H1 (cell line): ENCODE results near the gene KLHDC10. TPM values are rescaled to one million over a fixed set of nuclear protein-coding genes. Genes with fewer than 3 reads are reported as not detected.

Experiments
- CTCF ChIA-PET: fragments of 300-600 bp; sonication (Branson Sonifier 250); formaldehyde crosslinking; loops from one replicate; lab custom pipeline; 2021; ENCODE audit not compliant: partially characterized antibody; lab: Charles Lee
- POLR2A ChIA-PET: fragments of 300-600 bp; sonication (Branson Sonifier 250); formaldehyde crosslinking; loops from one replicate; lab custom pipeline; 2021; ENCODE audit warnings: inconsistent platforms; ENCODE audit not compliant: partially characterized antibody; lab: Charles Lee
- DNase-seq, 2 experiments: peaks; one replicate each; pipeline versions ENCODE4 v3.0.0 to v3.0.0-alpha.2; 2010 to 2022; ENCODE audit warnings: low spot score in 2 of 2, low read depth in 1 of 2, mixed read lengths in 1 of 2
- FAIRE-seq: peaks from 2 replicates; lab custom pipeline; 2011; peaks lifted over from hg19 to GRCh38; lab: Jason Lieb, UNC
- H2AFZ ChIP-seq: 2 replicates; pipeline ENCODE4 v1.8.1; 2012; ENCODE audit warnings: low read length, inconsistent platforms
- H2AK5ac ChIP-seq: 2 replicates; pipeline ENCODE4 v1.6.1; 2013; ENCODE audit warnings: low read depth, low read length
- H2BK120ac ChIP-seq: replicated peaks from 2 replicates; pipeline ENCODE3; 2013; ENCODE audit warnings: low read depth, low read length, inconsistent platforms
- H2BK12ac ChIP-seq: 2 replicates; pipeline ENCODE4 v1.6.1; 2013; ENCODE audit warnings: low read depth, low read length
- H2BK15ac ChIP-seq: 2 replicates; pipeline ENCODE4 v1.6.1; 2013; ENCODE audit warnings: low read length
- H2BK20ac ChIP-seq: 2 replicates; pipeline ENCODE4 v1.6.1; 2013; ENCODE audit warnings: low read length
- H2BK5ac ChIP-seq: 2 replicates; pipeline ENCODE4 v1.6.1; 2013; ENCODE audit warnings: low read depth, low read length
- H3K14ac ChIP-seq: 2 replicates; pipeline ENCODE4 v1.6.1; 2013; ENCODE audit warnings: inconsistent platforms; ENCODE audit not compliant: insufficient read length
- H3K18ac ChIP-seq: 2 replicates; pipeline ENCODE4 v1.6.1; 2013; ENCODE audit warnings: low read length; ENCODE audit errors: extremely low read depth
- H3K23ac ChIP-seq: 2 replicates; pipeline ENCODE4 v1.6.1; 2013; ENCODE audit warnings: inconsistent platforms; ENCODE audit not compliant: insufficient read length
- H3K23me2 ChIP-seq: 2 replicates; pipeline ENCODE4 v1.6.1; 2013; ENCODE audit warnings: low read depth, low read length
- H3K27ac ChIP-seq: 2 replicates; pipeline ENCODE4 v1.6.1; 2011; ENCODE audit warnings: low read depth, low read length, inconsistent platforms
- H3K27me3 ChIP-seq, 4 experiments: replicated peaks in 1 of 4; 1 replicate in 1 of 4; 2 replicates in 3 of 4; pipeline versions ENCODE4 v1.6.1 to v1.8.1; 2011 to 2013; ENCODE audit warnings: low read length in 3 of 4, mild to moderate bottlenecking in 3 of 4, inconsistent platforms in 2 of 4, mixed read lengths in 2 of 4, moderate library complexity in 1 of 4; ENCODE audit not compliant: control insufficient read depth in 3 of 4, insufficient read depth in 3 of 4; ENCODE audit errors: extremely low read depth in 1 of 4
- H3K36me3 ChIP-seq, 4 experiments: 2 replicates each; pipeline versions ENCODE4 v1.6.1 to v1.8.1; 2011 to 2013; ENCODE audit warnings: mild to moderate bottlenecking in 4 of 4, low read length in 3 of 4, moderate library complexity in 2 of 4, control low read depth in 1 of 4, inconsistent platforms in 1 of 4; ENCODE audit not compliant: insufficient read depth in 4 of 4, control insufficient read depth in 2 of 4
- H3K4ac ChIP-seq: replicated peaks from 2 replicates; pipeline ENCODE3; 2013; ENCODE audit warnings: low read length, low read depth, mixed read lengths, inconsistent platforms; ENCODE audit not compliant: insufficient read length
- H3K4me1 ChIP-seq, 4 experiments: replicated peaks in 1 of 4; 1 replicate in 1 of 4; 2 replicates in 3 of 4; pipeline versions ENCODE4 v1.6.1 to v1.8.1; 2011 to 2013; ENCODE audit warnings: low read length in 3 of 4, inconsistent platforms in 2 of 4, mixed read lengths in 1 of 4; ENCODE audit not compliant: insufficient read depth in 4 of 4, control insufficient read depth in 3 of 4
- H3K4me2 ChIP-seq, 2 experiments: 2 replicates each; pipeline versions ENCODE4 v1.6.1 to v1.8.1; 2011 to 2013; ENCODE audit warnings: low read depth in 2 of 2, low read length in 2 of 2, control low read depth in 1 of 2, inconsistent platforms in 1 of 2, mild to moderate bottlenecking in 1 of 2; ENCODE audit not compliant: insufficient read depth in 1 of 2
- H3K4me3 ChIP-seq, 4 experiments: fragments of 200-600, 300-600 bp in 1 of 4; sonication (generic), shearing (Covaris generic), sonication (Bioruptor Twin) in 1 of 4; 2 replicates each; pipeline versions ENCODE4 v1.5.1 to v1.8.1; 2011 to 2016; ENCODE audit warnings: low read length in 4 of 4, low read depth in 3 of 4, control low read depth in 2 of 4, inconsistent platforms in 2 of 4, mild to moderate bottlenecking in 2 of 4, mixed read lengths in 1 of 4, moderate library complexity in 1 of 4; ENCODE audit not compliant: insufficient read depth in 2 of 4; ENCODE audit errors: extremely low read depth in 1 of 4
- H3K56ac ChIP-seq: replicated peaks from 2 replicates; pipeline ENCODE3; 2013; ENCODE audit warnings: low read depth, mild to moderate bottlenecking, mixed read lengths, low read length, inconsistent platforms; ENCODE audit not compliant: insufficient read length
- H3K79me1 ChIP-seq: 2 replicates; pipeline ENCODE4 v1.6.1; 2013; ENCODE audit warnings: low read depth, low read length, control low read depth
- H3K79me2 ChIP-seq, 2 experiments: 2 replicates each; pipeline versions ENCODE4 v1.6.1 to v1.8.1; 2012 to 2013; ENCODE audit warnings: low read length in 2 of 2, mild to moderate bottlenecking in 2 of 2, inconsistent platforms in 1 of 2; ENCODE audit not compliant: insufficient read depth in 2 of 2, control insufficient read depth in 1 of 2
- H3K9ac ChIP-seq, 4 experiments: replicated peaks in 1 of 4; 1 replicate in 1 of 4; 2 replicates in 3 of 4; pipeline versions ENCODE4 v1.6.1 to v1.8.1; 2011 to 2013; ENCODE audit warnings: low read depth in 3 of 4, low read length in 3 of 4, control low read depth in 2 of 4, mild to moderate bottlenecking in 2 of 4, moderate library complexity in 2 of 4, inconsistent platforms in 1 of 4; ENCODE audit errors: extremely low read depth in 1 of 4
- H3K9me3 ChIP-seq, 2 experiments: 2 replicates each; pipeline versions ENCODE4 v1.6.1 to v1.8.1; 2012 to 2013; ENCODE audit warnings: mild to moderate bottlenecking in 2 of 2, moderate library complexity in 2 of 2, control low read depth in 1 of 2, inconsistent platforms in 1 of 2, low read depth in 1 of 2, low read length in 1 of 2, mixed read lengths in 1 of 2; ENCODE audit not compliant: insufficient read depth in 2 of 2
- H4K20me1 ChIP-seq, 2 experiments: replicated peaks in 1 of 2; 2 replicates each; pipeline versions ENCODE3 to v1.8.1; 2011 to 2013; ENCODE audit warnings: inconsistent platforms in 2 of 2, low read length in 2 of 2, mild to moderate bottlenecking in 1 of 2; ENCODE audit not compliant: insufficient read depth in 2 of 2, control insufficient read depth in 1 of 2
- H4K5ac ChIP-seq: 2 replicates; pipeline ENCODE4 v1.6.1; 2013; ENCODE audit warnings: low read length, low read depth, mixed read lengths, inconsistent platforms; ENCODE audit not compliant: insufficient read length
- H4K8ac ChIP-seq: 2 replicates; pipeline ENCODE4 v1.8.0; 2013; ENCODE audit warnings: mild to moderate bottlenecking, moderate library complexity, low read length, inconsistent platforms; ENCODE audit not compliant: insufficient read depth; ENCODE audit errors: extremely low read depth
- H4K91ac ChIP-seq: replicated peaks from 2 replicates; pipeline ENCODE3; 2013; ENCODE audit warnings: low read length, mixed read lengths, inconsistent platforms; ENCODE audit not compliant: insufficient read length
- EZH2 ChIP-seq: fragments of 200-600 bp; sonication (generic); IDR thresholded peaks from 2 replicates; pipeline ENCODE4 v1.7.1; 2012; ENCODE audit warnings: low read depth, mild to moderate bottlenecking, moderate library complexity, low read length, inconsistent platforms; ENCODE audit not compliant: severe bottlenecking
- MAX ChIP-seq: IDR thresholded peaks from 2 replicates; pipeline ENCODE4 v1.6.1; 2012; ENCODE audit warnings: inconsistent platforms
- SUZ12 ChIP-seq: fragments of 200-600 bp; sonication (generic); IDR thresholded peaks from 2 replicates; pipeline ENCODE4 v1.6.1; 2012; ENCODE audit warnings: mild to moderate bottlenecking, inconsistent platforms, low read length, moderate library complexity, mixed read lengths
- WGBS, 2 experiments: shearing (Covaris generic) in 1 of 2; methylation state at CpG; one replicate each; pipeline versions ENCODE4 v1.1.6 to v1.1.7; 2013 to 2015; ENCODE audit warnings: low lambda C conversion rate in 2 of 2, mixed read lengths in 2 of 2, inconsistent platforms in 1 of 2, low coverage in 1 of 2, missing lambda C conversion rate in 1 of 2; ENCODE audit not compliant: insufficient replicate concordance in 2 of 2, insufficient coverage in 1 of 2, insufficient read length in 1 of 2; ENCODE audit errors: extremely low coverage in 1 of 2, missing lambda C conversion rate in 1 of 2; 5-methylcytosine and 5-hydroxymethylcytosine counted together
- polyA plus RNA-seq, 7 experiments: library from polyadenylated mRNA; depleted of rRNA in 3 of 7; stranded (reverse) in 5 of 7; unstranded in 2 of 7; fragments of >200 nt in 5 of 7; fragments of 200-250 nt in 2 of 7; gene quantifications; 1 replicate in 5 of 7; 2 replicates in 1 of 7; 4 replicates in 1 of 7; pipeline versions ENCODE4 v1.2.1 to v1.2.3, GENCODE V29; 2011 to 2013; ENCODE audit warnings: missing spikeins in 2 of 7, mixed read lengths in 2 of 7
- total RNA-seq: library from RNA; stranded (reverse); fragmentation: NEBNext Ultra II Directional; extraction: Animal tissue kit (Norgen Biotek cat#: 25700); gene quantifications from 2 replicates; pipeline ENCODE4 v1.2.1, GENCODE V29; 2021

Gene KLHDC10
- total and polyA plus RNA-seq, 2 of the 8 experiments (the other 6 are each of a cell fraction or from before 2014, with no cell fraction given) = 6.6 to 14.5 TPM

GRCh38 chr7:130178251-130178650 lies 107.9 kb downstream of the KLHDC10 start:
- H2BK12ac ChIP-seq = no peak overlapping the region
- no peaks in the 10 kb centered on the region for H3K23me2 ChIP-seq
- no peak overlapping the region for H3K4me2 ChIP-seq
- no peak overlapping the region for H4K91ac ChIP-seq
- no peak overlapping the region for H2BK120ac ChIP-seq
- H3K79me1 ChIP-seq = no peaks in the 10 kb centered on the region
- H3K56ac ChIP-seq = no peak overlapping the region
- no peak overlapping the region for H3K23ac ChIP-seq
- no peak overlapping the region for H2BK15ac ChIP-seq
- no peak for DNase-seq
- no peak overlapping the region for H2AK5ac ChIP-seq
- no peak overlapping the region for H4K8ac ChIP-seq
- no peak overlapping the region for H3K4ac ChIP-seq
- H3K4me3 ChIP-seq = no peak overlapping the region
- H3K9ac ChIP-seq = no peak overlapping the region
- CTCF ChIA-PET = interaction anchor here (0.6 to 3.1 kb wide), 5 partner anchors 11 to 646 kb away, joined by 3 to 8 read pairs (median 3); no protein-coding TSS in a partner anchor
- no peak overlapping the region for H4K5ac ChIP-seq
- POLR2A ChIA-PET = interaction anchor here (0.7 kb wide), 1 partner anchor 27 kb away, joined by 4 read pairs; the partner anchor contains the start of gene TMEM209
- H3K14ac ChIP-seq = no peak overlapping the region
- FAIRE-seq = no peak
- WGBS, 2 experiments = 93% methylated on average over 4 of the region's 4 CpGs; no CpG with 5 or more reads in 1 of the 2 experiments
- H4K20me1 ChIP-seq = no peaks in the 10 kb centered on the region
- no peak overlapping the region for H2AFZ ChIP-seq
- no peaks in the 10 kb centered on the region for H3K9me3 ChIP-seq
- no peak overlapping the region for H3K27ac ChIP-seq
- H2BK5ac ChIP-seq = no peak overlapping the region
- H3K4me1 ChIP-seq = no peaks in the 10 kb centered on the region
- H3K79me2 ChIP-seq = no peaks in the 10 kb centered on the region
- H3K27me3 ChIP-seq = no peaks in the 10 kb centered on the region
- no peak overlapping the region for H2BK20ac ChIP-seq
- peaks cover 6 to 55% (median 23%) of the 10 kb centered on the region in 4 experiments; a peak in 7 of 8 replicates for H3K36me3 ChIP-seq
- no peak overlapping the region for H3K18ac ChIP-seq
- no peak for TF ChIP-seq MAX
- TF ChIP-seq SUZ12 = no peak
- TF ChIP-seq EZH2 = no peak
